Muscle layer of colon (tissue), 2 donors: ENCODE data around the gene GSG1L.

Experiments used
- H3K27ac ChIP-seq: one replicate; pipeline ENCODE4 v1.7.0; 2013; ENCODE audit warnings: low read depth, mild to moderate bottlenecking, low read length, moderate library complexity
- H3K27me3 ChIP-seq, 2 donors: one replicate each; pipeline ENCODE4 v1.7.0; 2013; ENCODE audit warnings: low read length in 2 of 2, mild to moderate bottlenecking in 2 of 2; ENCODE audit not compliant: insufficient read depth in 2 of 2, control insufficient read depth in 1 of 2
- H3K36me3 ChIP-seq: one replicate; pipeline ENCODE4 v1.7.0; 2013; ENCODE audit warnings: mild to moderate bottlenecking, low read length; ENCODE audit not compliant: insufficient read depth
- H3K4me1 ChIP-seq: one replicate; pipeline ENCODE4 v1.7.0; 2013; ENCODE audit warnings: mild to moderate bottlenecking, low read length; ENCODE audit not compliant: insufficient read depth
- H3K4me3 ChIP-seq, 2 donors: one replicate each; pipeline ENCODE4 v1.7.0; 2013; ENCODE audit warnings: low read length in 2 of 2, low read depth in 1 of 2, mild to moderate bottlenecking in 1 of 2, moderate library complexity in 1 of 2
- H3K9ac ChIP-seq: one replicate; pipeline ENCODE4 v1.7.0; 2013; ENCODE audit warnings: low read length
- H3K9me3 ChIP-seq: one replicate; pipeline ENCODE4 v1.7.0; 2013; ENCODE audit warnings: mild to moderate bottlenecking, low read length
- donor health status: abdominal sarcoma.
- donor health status: Adenocarcinoma of cecum.

GSG1L gene

DNA sequence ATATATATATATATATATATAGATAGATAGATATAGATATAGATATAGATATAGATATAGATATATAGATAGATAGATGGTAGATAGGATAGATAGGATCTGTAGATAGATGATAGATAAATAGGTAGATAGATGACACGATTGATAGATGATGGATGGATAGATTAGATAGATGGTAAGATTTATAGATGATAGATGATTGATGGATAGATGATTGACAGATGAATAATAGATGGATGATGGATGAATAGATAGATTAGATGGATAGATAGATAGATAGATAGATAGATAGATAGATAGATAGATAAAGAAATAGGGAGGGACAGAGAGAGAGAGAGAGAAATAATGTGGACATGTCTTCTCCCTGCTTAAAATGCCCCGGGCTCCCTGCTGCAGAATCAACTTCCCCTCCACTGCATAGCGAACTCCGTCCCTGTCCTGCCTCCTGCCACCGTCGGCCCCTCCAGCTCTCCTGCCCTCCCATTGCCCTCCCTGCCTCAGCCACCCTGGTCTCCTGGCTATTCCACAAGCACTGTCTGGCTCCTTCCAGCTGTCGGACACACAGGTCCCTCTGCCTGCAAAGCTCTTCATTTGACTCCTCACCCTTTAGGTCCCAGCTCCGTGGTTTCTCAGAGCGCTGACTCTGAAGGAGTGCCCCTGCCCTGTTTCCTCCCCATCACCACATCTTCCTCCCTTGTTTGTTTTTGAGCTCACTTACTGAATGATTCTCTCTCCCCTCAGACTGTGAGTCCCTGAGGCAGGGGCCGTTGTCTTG, 259.6 kb downstream of the GSG1L start:
- no peak overlapping the region for H3K9ac ChIP-seq

DNA sequence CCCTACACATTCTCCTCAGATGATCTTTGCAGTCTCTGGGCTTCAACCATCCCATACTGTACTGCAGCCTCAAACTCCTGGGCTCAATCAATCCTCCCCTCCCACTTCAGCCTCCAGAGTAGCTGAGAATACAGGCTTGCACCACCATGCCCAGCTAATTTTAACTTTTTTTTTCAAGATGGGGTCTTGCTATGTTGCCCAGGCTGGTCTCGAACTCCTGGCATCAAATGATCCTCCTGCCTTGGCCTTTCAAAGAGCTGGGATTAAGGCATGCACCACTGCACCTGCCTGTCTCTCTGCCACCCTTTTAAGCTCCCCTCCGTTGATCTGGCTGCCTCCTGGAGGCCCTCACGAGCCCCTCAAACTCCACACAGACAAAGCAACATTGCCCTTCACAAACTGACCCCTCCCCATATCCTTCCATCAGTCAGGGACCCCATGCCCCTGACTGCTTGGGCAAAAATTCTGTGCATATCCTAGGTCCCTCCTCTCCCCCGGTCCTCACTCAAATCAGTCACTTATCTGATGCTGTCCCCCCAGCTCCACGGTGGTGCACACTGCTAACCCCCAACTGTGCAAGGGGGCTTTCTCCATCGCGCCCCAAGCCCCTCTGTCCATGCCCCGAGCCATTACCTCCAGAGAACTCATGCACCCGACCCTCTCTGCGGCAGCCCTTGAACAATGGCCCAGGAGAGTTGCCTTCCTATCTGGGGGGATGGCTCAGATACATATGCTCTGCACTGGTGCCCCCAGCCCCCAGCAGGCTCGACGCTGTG, 260.7 kb downstream of the GSG1L start:
- Histone ChIP-seq H3K36me3 (no peaks in the 10 kb centered on the region), H3K27me3 (peaks cover 0 to 7% of the 10 kb centered on the region in 2 donors), H3K4me1 (no peaks in the 10 kb centered on the region), H3K9me3 (no peaks in the 10 kb centered on the region), H3K4me3 (no peak overlapping the region), H3K9ac (no peak overlapping the region), H3K27ac (no peak overlapping the region)

More for the DNA sequence above, 259.6 kb downstream of the GSG1L start:
- no peak overlapping the region for H3K27ac ChIP-seq
- no peaks in the 10 kb centered on the region for H3K9me3 ChIP-seq
- H3K36me3 ChIP-seq, result no peaks in the 10 kb centered on the region
- no peak overlapping the region for H3K4me3 ChIP-seq
- H3K4me1 ChIP-seq, result no peaks in the 10 kb centered on the region
- peaks cover 0 to 7% of the 10 kb centered on the region in 2 donors for H3K27me3 ChIP-seq

DNA sequence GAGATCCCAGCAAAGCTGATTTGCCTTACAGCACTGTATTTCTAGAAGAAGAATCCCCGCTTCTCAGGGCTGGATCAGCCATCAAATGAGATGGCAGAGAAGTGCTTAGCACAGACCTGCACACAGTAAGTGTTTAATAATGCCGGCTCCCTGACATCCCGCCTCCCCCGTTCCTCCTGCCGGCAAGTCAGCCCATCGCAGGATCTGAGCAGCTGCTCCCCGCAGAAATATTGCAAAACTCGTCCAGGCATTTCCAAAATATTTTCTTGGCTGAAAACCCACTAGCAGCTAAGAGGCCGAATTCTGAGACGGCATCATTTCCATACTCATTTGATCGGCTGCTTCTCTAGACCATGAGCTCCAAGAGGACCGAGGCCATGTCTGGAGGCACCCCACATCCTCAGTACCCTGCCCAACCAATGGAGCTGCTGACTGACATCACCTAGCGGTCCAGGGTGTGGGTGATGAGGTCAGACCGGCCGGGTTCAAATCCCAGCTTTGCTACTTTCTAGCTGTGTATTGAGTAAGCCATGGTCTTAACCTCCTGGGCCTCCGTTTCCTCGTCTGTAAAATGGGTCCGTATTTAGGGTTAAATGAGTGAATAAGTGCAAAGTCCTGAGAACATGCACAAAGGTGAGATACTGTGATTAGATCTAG, 262.1 kb downstream of the GSG1L start:
- Histone ChIP-seq H3K27me3 (peaks cover 0 to 7% of the 10 kb centered on the region in 2 donors), H3K4me1 (no peaks in the 10 kb centered on the region), H3K9ac (no peak overlapping the region), H3K36me3 (no peaks in the 10 kb centered on the region), H3K9me3 (no peaks in the 10 kb centered on the region), H3K4me3 (no peak overlapping the region), H3K27ac (no peak overlapping the region)

DNA sequence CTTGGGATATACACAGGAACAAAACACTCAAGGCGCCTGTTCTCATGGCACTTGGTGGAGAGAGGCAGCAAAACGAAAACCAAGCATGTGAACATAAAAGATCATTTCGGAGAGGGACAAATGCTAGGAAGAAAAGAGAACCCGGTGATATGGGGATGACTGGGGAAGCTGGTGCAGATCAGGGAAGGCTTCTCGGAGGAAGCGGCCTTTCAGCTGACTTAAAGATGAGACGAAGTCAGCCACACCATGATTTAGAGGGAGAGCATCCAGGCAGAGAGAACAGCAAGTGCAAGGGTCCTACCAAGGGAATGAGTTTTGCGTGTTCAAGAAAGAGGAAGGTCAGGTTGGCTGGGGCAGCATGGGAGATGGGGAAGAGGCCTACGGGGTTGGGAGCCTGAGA, 262.7 kb downstream of the GSG1L start:
- Histone ChIP-seq H3K4me3 (no peak overlapping the region), H3K36me3 (no peaks in the 10 kb centered on the region), H3K4me1 (no peaks in the 10 kb centered on the region), H3K9me3 (no peaks in the 10 kb centered on the region), H3K9ac (no peak overlapping the region), H3K27ac (no peak overlapping the region), H3K27me3 (peaks cover 0 to 7% of the 10 kb centered on the region in 2 donors)

DNA sequence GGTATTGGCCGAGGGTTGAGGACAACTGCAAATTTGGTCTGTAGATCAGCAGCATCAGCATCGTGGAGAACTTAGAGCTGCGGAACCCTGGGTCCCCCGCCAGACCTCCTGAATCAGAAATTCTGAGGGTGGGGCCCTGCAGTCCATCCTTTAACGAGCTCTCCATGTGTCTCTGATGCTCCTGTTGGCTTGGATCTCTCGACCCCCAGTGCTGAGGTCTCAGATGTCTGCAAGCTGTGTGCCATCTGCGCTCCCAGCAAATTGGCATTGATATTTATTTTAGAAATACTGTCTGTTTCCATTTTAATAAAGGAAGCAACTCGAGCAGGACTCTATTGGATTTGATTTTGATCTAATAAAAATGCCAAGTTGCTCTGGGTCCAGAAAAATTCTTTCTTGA, 263.6 kb downstream of the GSG1L start:
- peaks cover 0 to 7% of the 10 kb centered on the region in 2 donors for H3K27me3 ChIP-seq
- no peaks in the 10 kb centered on the region for H3K36me3 ChIP-seq
- H3K4me1 ChIP-seq, result no peaks in the 10 kb centered on the region
- H3K27ac ChIP-seq, result no peak overlapping the region
- H3K9ac ChIP-seq, result no peak overlapping the region
- H3K4me3 ChIP-seq, result no peak overlapping the region
- H3K9me3 ChIP-seq, result no peaks in the 10 kb centered on the region

DNA sequence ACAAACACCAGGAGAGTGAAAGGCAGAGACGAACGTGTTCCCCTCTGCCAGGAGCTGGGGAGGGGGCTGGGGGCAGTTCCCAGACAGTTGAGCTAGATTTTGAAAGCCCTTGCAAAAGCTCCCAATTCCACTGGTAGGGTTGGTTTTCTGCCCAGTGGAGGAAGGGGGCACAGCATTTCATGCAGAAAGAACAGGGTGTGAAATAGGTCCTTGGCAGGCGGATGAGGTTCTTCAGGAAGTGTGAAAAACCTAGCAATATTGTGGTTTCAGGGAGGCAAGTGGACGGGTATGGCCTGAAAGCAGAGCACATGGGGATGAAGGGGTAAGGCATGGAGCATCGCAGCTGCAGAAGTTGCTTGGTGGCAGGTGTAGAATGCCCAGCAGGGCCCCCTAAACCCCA, 265.3 kb downstream of the GSG1L start:
- no peak overlapping the region for H3K27ac ChIP-seq
- H3K4me1 ChIP-seq, result no peaks in the 10 kb centered on the region
- H3K36me3 ChIP-seq, result no peaks in the 10 kb centered on the region
- no peak overlapping the region for H3K9ac ChIP-seq
- no peaks in the 10 kb centered on the region for H3K9me3 ChIP-seq
- H3K27me3 ChIP-seq, result no peaks in the 10 kb centered on the region
- H3K4me3 ChIP-seq, result no peak overlapping the region

DNA sequence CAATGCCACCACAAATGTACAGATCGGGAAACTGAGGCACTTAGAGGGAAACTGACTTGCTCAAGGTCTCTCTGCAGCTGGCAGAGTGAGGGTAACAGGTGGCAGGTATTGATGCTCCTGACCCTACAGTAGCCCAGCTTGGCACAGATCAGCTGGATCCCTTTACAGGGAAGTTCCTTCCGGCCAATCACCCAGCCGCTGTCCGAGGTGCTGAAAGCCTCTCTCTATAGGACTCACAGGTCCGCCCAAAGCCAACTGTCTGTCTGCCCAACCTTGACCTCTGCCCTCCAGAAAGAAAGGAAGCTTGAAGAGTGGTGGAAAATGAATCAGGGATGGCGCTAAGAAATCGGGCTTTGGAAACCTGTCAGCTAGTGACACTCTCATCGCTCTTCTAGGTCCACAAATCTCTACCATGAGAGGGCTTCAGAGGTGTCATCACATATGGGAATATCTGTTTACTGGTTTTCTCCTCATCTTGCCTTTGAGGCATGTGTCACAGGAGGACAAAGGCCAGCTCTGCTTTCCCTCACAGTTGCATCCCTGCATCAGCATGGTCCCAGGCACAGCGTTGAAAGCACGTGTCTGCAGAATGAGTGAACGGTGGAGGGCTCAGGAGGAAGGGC, 267.4 kb downstream of the GSG1L start:
- H3K9ac ChIP-seq, result no peak overlapping the region
- no peak overlapping the region for H3K27ac ChIP-seq
- no peak overlapping the region for H3K4me3 ChIP-seq
- no peaks in the 10 kb centered on the region for H3K36me3 ChIP-seq
- H3K4me1 ChIP-seq, result no peaks in the 10 kb centered on the region
- H3K27me3 ChIP-seq, result no peaks in the 10 kb centered on the region
- H3K9me3 ChIP-seq, result no peaks in the 10 kb centered on the region

DNA sequence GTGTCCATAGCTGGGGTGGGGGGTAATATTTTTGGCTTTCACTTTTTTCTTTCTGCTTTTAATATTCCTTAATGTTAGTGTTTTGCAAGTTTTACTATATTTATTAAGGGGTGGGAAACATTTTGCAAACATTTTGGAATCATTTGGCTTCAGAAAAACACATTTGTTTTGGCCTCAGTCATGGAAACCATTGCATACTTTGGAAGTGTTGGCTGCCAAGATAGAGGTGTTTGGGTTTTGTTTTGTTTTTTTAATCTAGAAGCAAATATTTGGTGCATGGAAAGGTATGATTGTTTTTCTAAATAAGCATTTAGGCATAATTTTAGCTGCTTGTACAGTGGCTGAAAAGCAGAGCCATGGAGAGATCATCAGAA, 270.3 kb downstream of the GSG1L start:
- H3K9ac ChIP-seq, result no peak overlapping the region
- H3K9me3 ChIP-seq, result no peaks in the 10 kb centered on the region
- H3K27ac ChIP-seq, result no peak overlapping the region
- no peaks in the 10 kb centered on the region for H3K4me1 ChIP-seq
- H3K36me3 ChIP-seq, result no peaks in the 10 kb centered on the region
- no peaks in the 10 kb centered on the region for H3K27me3 ChIP-seq
- H3K4me3 ChIP-seq, result no peak overlapping the region

DNA sequence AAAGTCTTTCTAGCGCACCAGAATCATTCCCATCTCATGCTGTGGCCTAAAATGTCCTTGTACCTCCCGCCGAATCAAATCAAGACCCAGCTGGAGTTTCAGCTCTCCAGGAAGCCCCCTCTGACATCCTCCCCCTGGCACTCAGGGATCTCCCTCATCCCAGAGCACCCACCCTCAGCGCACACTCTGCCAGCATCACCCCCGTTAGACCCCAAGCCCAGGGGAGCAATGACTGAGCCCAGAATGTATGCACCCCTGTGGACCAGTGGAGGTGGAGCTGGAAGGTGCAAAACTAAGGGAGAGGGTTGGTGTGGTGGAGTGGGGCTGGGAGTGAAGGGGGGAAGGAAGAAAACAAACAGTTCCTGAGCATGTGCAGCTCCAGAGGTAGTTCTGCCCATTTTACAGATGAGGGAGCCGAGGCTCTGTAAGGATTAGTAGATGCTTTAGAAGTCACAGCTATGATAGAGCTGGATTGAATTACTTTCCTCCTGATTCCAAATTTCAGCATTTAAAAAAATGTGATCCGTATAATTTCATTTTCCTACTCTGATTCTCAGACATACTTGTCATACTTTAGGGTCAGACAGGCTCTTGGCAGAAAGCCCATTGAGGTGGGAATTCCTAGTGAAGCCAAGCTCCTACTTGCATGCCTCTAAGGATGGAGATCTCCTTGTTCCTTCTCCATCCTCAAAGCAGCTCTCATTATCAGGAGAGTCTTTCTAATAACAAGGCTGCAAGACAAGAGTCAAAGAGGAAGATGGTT, 270.8 kb downstream of the GSG1L start:
- H3K27me3 ChIP-seq, result no peaks in the 10 kb centered on the region
- no peak overlapping the region for H3K27ac ChIP-seq
- no peaks in the 10 kb centered on the region for H3K36me3 ChIP-seq
- H3K9me3 ChIP-seq, result no peaks in the 10 kb centered on the region
- H3K4me3 ChIP-seq, result no peak overlapping the region
- no peak overlapping the region for H3K9ac ChIP-seq
- no peaks in the 10 kb centered on the region for H3K4me1 ChIP-seq

DNA sequence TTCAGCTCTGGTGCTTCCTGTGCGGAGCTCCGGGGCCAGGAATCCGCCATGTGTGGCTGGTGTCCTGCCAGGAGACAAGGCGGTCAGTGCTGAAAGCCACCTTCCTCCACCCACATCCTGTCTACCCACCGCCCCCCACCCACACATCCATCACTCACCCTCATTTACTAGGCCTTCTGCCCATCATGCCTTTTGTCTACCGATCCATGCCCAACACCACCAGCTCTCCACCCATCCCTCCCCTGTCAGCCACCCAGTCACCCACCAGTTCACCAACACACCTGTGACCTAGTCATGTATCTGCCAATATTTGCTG, 272.2 kb downstream of the GSG1L start:
- Histone ChIP-seq H3K27me3 (no peaks in the 10 kb centered on the region), H3K9ac (no peak overlapping the region), H3K27ac (no peak overlapping the region), H3K4me3 (no peak overlapping the region), H3K9me3 (no peaks in the 10 kb centered on the region), H3K4me1 (no peaks in the 10 kb centered on the region), H3K36me3 (no peaks in the 10 kb centered on the region)
